GM21619 (cell line): Measurements from ENCODE around the gene STK11IP.

Source experiments
- ATAC-seq: cut with Tn5 transposase; IDR thresholded peaks from one replicate; pipeline ENCODE4 v1.9.1; 2021; ENCODE audit not compliant: unreplicated experiment

The STK11IP gene

GRCh38 chr2:219597552-219598307 lies at the start of gene STK11IP:
Gene STK11IP, plus strand, starts transcription at chr2:219597857. Its CDS starts 263 bp downstream, at chr2:219598120.
- ATAC-seq: peak; percentile 91

GRCh38 chr2:219548990-219549389 lies 48.7 kb upstream of the STK11IP start:
- ATAC-seq: no peak

- no peak for ATAC-seq
These were observed 48.0 kb upstream of the STK11IP start for GRCh38 chr2:219549619-219550018.

- peak; percentile 20 for ATAC-seq
These were observed 45.9 kb upstream of the STK11IP start for GRCh38 chr2:219551441-219552381.

- ATAC-seq: peak; percentile 91
These were observed 45.1 kb upstream of the STK11IP start for GRCh38 chr2:219552382-219553167.

GRCh38 chr2:219553168-219553417 lies 44.6 kb upstream of the STK11IP start:
- ATAC-seq: no peak

- ATAC-seq: no peak
These were observed 44.1 kb upstream of the STK11IP start for GRCh38 chr2:219553463-219553963.

GRCh38 chr2:219554350-219554749 lies 43.3 kb upstream of the STK11IP start:
- ATAC-seq: no peak

- no peak for ATAC-seq
These were observed 41.7 kb upstream of the STK11IP start for GRCh38 chr2:219555956-219556355.

- no peak for ATAC-seq
These were observed 41.2 kb upstream of the STK11IP start for GRCh38 chr2:219556413-219556812.

GRCh38 chr2:219557320-219557719 lies 40.3 kb upstream of the STK11IP start:
- no peak for ATAC-seq

- no peak for ATAC-seq
These were observed 39.6 kb upstream of the STK11IP start for GRCh38 chr2:219557791-219558785.

- no peak for ATAC-seq
These were observed 38.3 kb upstream of the STK11IP start for GRCh38 chr2:219559156-219559915.

- no peak for ATAC-seq
These were observed 37.4 kb upstream of the STK11IP start for GRCh38 chr2:219560037-219560892.

GRCh38 chr2:219560893-219561178 lies 36.8 kb upstream of the STK11IP start:
- no peak for ATAC-seq

GRCh38 chr2:219561179-219562048 lies 36.2 kb upstream of the STK11IP start:
- ATAC-seq: no peak
